Endothelial cell of umbilical vein (primary cell): ENCODE results near the gene CFAP61. TPM values are rescaled to one million over a fixed set of nuclear protein-coding genes. Genes with fewer than 3 reads are reported as not detected.

Source experiments
- BruUV-seq: library from RNA; stranded (reverse); fragments of 400-500 nt; replicated peaks from 2 replicates; lab custom pipeline; 2021; lab: Mats Ljungman, UMichigan
- CTCF ChIA-PET: fragments of 300-600, 350-600 bp; sonication (Branson Sonifier 250); formaldehyde crosslinking; loops from one replicate; lab custom pipeline; 2021; ENCODE audit warnings: antibody characterized with exemption, inconsistent platforms; lab: Charles Lee
- POLR2A ChIA-PET: fragments of 300-600, 350-600 bp; sonication (Branson Sonifier 250); formaldehyde crosslinking; loops from one replicate; lab custom pipeline; 2021; ENCODE audit warnings: antibody characterized with exemption, inconsistent platforms; lab: Charles Lee
- DNase-seq: peaks from one replicate; pipeline ENCODE4 v3.0.0-alpha.2; 2011; ENCODE audit warnings: low read depth, low spot score
- FAIRE-seq: peaks from 2 replicates; lab custom pipeline; 2011; peaks lifted over from hg19 to GRCh38; lab: Jason Lieb, UNC
- H2AFZ ChIP-seq: 2 replicates; pipeline ENCODE4 v1.6.0; 2012; ENCODE audit warnings: low read depth, low read length, control low read depth, inconsistent platforms
- H3K27ac ChIP-seq: 2 replicates; pipeline ENCODE4 v1.5.1; 2011; ENCODE audit warnings: low read depth, mild to moderate bottlenecking, control low read depth, low read length, moderate library complexity; ENCODE audit not compliant: insufficient read depth
- H3K27me3 ChIP-seq, 2 experiments: 2 replicates each; pipeline versions ENCODE4 v1.6.0 to v1.6.1; 2011; ENCODE audit warnings: low read length in 2 of 2, mixed read lengths in 1 of 2; ENCODE audit not compliant: control insufficient read depth in 2 of 2, insufficient read depth in 2 of 2
- H3K36me3 ChIP-seq, 2 experiments: 2 replicates in 1 of 2; 3 replicates in 1 of 2; pipeline ENCODE4 v1.5.1; 2011; ENCODE audit warnings: low read length in 2 of 2, mild to moderate bottlenecking in 1 of 2, moderate library complexity in 1 of 2; ENCODE audit not compliant: control insufficient read depth in 2 of 2, insufficient read depth in 2 of 2; ENCODE audit errors: extremely low read depth in 1 of 2
- H3K4me1 ChIP-seq: 3 replicates; pipeline ENCODE4 v1.5.1; 2011; ENCODE audit warnings: mild to moderate bottlenecking, low read length; ENCODE audit not compliant: control insufficient read depth, insufficient read depth; ENCODE audit errors: extremely low read depth
- H3K4me2 ChIP-seq: 2 replicates; pipeline ENCODE4 v1.6.1; 2011; ENCODE audit warnings: low read length, control low read depth, mixed read lengths; ENCODE audit not compliant: insufficient read depth
- H3K4me3 ChIP-seq, 3 experiments: fragments of 200-600 bp in 1 of 3; sonication (generic), shearing (Covaris generic) in 1 of 3; replicated peaks in 1 of 3; 2 replicates each; pipeline ENCODE4 v1.5.1; 2011 to 2016; ENCODE audit warnings: control low read depth in 3 of 3, low read length in 3 of 3, mild to moderate bottlenecking in 2 of 3, inconsistent platforms in 1 of 3, low read depth in 1 of 3, moderate library complexity in 1 of 3; ENCODE audit not compliant: insufficient read depth in 1 of 3
- H3K79me2 ChIP-seq: 2 replicates; pipeline ENCODE4 v1.6.0; 2012; ENCODE audit warnings: low read length, inconsistent platforms; ENCODE audit not compliant: control insufficient read depth, insufficient read depth
- H3K9ac ChIP-seq: replicated peaks from 2 replicates; pipeline ENCODE3; 2011; ENCODE audit warnings: low read length, control low read depth; ENCODE audit not compliant: insufficient read depth; ENCODE audit errors: extremely low read depth
- H3K9me1 ChIP-seq: replicated peaks from 3 replicates; pipeline ENCODE4 v1.6.0; 2011; ENCODE audit warnings: mild to moderate bottlenecking, low read length; ENCODE audit not compliant: control insufficient read depth, insufficient read depth; ENCODE audit errors: extremely low read depth
- H3K9me3 ChIP-seq: replicated peaks from 2 replicates; pipeline ENCODE4 v1.5.1; 2012; ENCODE audit warnings: low read length, inconsistent platforms; ENCODE audit not compliant: control insufficient read depth, insufficient read depth
- H4K20me1 ChIP-seq: replicated peaks from 2 replicates; pipeline ENCODE3; 2011; ENCODE audit warnings: mild to moderate bottlenecking, low read length; ENCODE audit not compliant: control insufficient read depth, insufficient read depth; ENCODE audit errors: extremely low read depth
- EZH2 ChIP-seq: IDR thresholded peaks from 2 replicates; pipeline ENCODE4 v1.6.1; 2012; ENCODE audit warnings: borderline replicate concordance, low read depth, mild to moderate bottlenecking, moderate library complexity, low read length, inconsistent platforms; ENCODE audit not compliant: severe bottlenecking
- FOS ChIP-seq: IDR thresholded peaks from 2 replicates; pipeline ENCODE4 v1.6.1; 2011; ENCODE audit warnings: mild to moderate bottlenecking, low read length, moderate library complexity, borderline replicate concordance; ENCODE audit not compliant: insufficient read depth
- GATA2 ChIP-seq: IDR thresholded peaks from 2 replicates; pipeline ENCODE4 v1.7.0; 2011; ENCODE audit warnings: low read depth, mild to moderate bottlenecking, moderate library complexity, mixed read lengths, low read length; ENCODE audit not compliant: insufficient read length, insufficient read depth
- JUN ChIP-seq: IDR thresholded peaks from 2 replicates; pipeline ENCODE4 v1.6.1; 2011; ENCODE audit warnings: borderline replicate concordance, low read depth; ENCODE audit not compliant: insufficient read length, insufficient read depth
- MAX ChIP-seq: IDR thresholded peaks from 2 replicates; pipeline ENCODE4 v1.6.1; 2011; ENCODE audit not compliant: insufficient read depth, insufficient read length
- MYC ChIP-seq: IDR thresholded peaks from one replicate; pipeline ENCODE4 v1.6.1; 2011; ENCODE audit warnings: mild to moderate bottlenecking, low read depth, low read length
- POLR2A ChIP-seq: IDR thresholded peaks from 2 replicates; pipeline ENCODE4 v1.6.1; 2012; ENCODE audit warnings: low read depth, mild to moderate bottlenecking, control low read depth, low read length
- POLR2AphosphoS5 ChIP-seq: IDR thresholded peaks from 2 replicates; pipeline ENCODE4 v1.6.1; 2012; ENCODE audit warnings: low read depth, mild to moderate bottlenecking, control low read depth, low read length, moderate library complexity; ENCODE audit not compliant: insufficient read depth
- dilution Hi-C: fragments of 300-500 bp; cut with MboI; formaldehyde crosslinking; loops from one replicate; pipeline ENCODE4 v1.15.0; 2019; ENCODE audit warnings: low sequenced_read_pairs; ENCODE audit not compliant: extremely low pct_ligation_motif_present
- intact Hi-C: fragments of 100-400 bp; cut with micrococcal nuclease; formaldehyde crosslinking; loops from one replicate; pipeline ENCODE4 v1.10.0; 2022
- polyA plus RNA-seq, 4 experiments: library from polyadenylated mRNA; depleted of rRNA in 3 of 4; stranded (reverse) in 3 of 4; unstranded in 1 of 4; fragments of >200 nt; gene quantifications; 2 replicates each; pipeline versions ENCODE4 v1.2.1 to v1.2.3, GENCODE V29; 2011 to 2012; ENCODE audit warnings: missing spikeins in 1 of 4
- total RNA-seq: library from RNA; stranded (reverse); gene quantifications from 2 replicates; pipeline ENCODE4 v1.2.3, GENCODE V29; 2021
- TF ChIP-seq, protein P1 (sequence below), 2 donors: IDR thresholded peaks; 1 replicate in 1 of 2; 2 replicates in 1 of 2; pipeline ENCODE4 v1.5.1; 2011; ENCODE audit warnings: low read length in 2 of 2, mild to moderate bottlenecking in 2 of 2, moderate library complexity in 2 of 2, control low read depth in 1 of 2, inconsistent platforms in 1 of 2, low read depth in 1 of 2; ENCODE audit not compliant: insufficient read depth in 1 of 2; ENCODE audit errors: extremely low read depth in 1 of 2

CFAP61 gene
- total and polyA plus RNA-seq, 2 donors (not counting 3 experiments of a cell fraction or from before 2014, with no cell fraction given) = not detected

DNA sequence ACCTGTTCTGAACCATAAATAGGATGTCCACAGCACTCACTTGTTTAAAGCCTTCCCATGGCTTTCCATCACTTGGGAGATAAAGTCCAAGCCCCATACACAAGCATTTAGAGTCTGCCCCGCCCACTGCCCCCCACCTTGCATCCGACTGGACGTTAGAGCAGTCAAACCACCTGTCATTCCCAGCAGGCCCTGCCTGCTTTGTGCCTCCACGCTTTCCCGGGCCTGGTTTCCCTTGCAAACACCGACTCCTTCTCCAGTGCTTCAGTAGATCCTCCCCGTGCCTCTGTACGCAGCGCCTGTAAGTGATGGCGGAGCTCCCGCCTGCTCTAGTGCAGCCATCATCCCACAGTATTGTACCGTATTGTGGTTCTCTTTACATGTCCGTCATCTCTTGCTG is 277.2 kb downstream of the CFAP61 start:
- H2AFZ ChIP-seq = no peak overlapping the region
- no peak overlapping the region for H3K4me2 ChIP-seq
- H3K9me1 ChIP-seq = no peaks in the 10 kb centered on the region
- no peak overlapping the region for H3K27ac ChIP-seq
- CTCF ChIA-PET = no interaction called here
- no peaks in the 10 kb centered on the region for H3K27me3 ChIP-seq
- TF ChIP-seq EZH2 (no peak), FOS (no peak), POLR2A (no peak), MYC (no peak), POLR2AphosphoS5 (no peak), MAX (no peak), JUN (no peak), GATA2 (no peak)
- TF ChIP-seq, protein P1, sequence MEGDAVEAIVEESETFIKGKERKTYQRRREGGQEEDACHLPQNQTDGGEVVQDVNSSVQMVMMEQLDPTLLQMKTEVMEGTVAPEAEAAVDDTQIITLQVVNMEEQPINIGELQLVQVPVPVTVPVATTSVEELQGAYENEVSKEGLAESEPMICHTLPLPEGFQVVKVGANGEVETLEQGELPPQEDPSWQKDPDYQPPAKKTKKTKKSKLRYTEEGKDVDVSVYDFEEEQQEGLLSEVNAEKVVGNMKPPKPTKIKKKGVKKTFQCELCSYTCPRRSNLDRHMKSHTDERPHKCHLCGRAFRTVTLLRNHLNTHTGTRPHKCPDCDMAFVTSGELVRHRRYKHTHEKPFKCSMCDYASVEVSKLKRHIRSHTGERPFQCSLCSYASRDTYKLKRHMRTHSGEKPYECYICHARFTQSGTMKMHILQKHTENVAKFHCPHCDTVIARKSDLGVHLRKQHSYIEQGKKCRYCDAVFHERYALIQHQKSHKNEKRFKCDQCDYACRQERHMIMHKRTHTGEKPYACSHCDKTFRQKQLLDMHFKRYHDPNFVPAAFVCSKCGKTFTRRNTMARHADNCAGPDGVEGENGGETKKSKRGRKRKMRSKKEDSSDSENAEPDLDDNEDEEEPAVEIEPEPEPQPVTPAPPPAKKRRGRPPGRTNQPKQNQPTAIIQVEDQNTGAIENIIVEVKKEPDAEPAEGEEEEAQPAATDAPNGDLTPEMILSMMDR (IDR thresholded peaks at IDR 0.05; ENCODE audit: extremely low read depth in 1 of 2, insufficient read depth in 1 of 2, low read depth in 1 of 2, low read length in 2 of 2) = no peak
- no peak for DNase-seq
- H3K79me2 ChIP-seq = no peaks in the 10 kb centered on the region
- no peak overlapping the region for H3K4me3 ChIP-seq
- no peaks in the 10 kb centered on the region for H3K4me1 ChIP-seq
- no peaks in the 10 kb centered on the region for H3K9me3 ChIP-seq
- POLR2A ChIA-PET = no interaction called here
- no TSS peak for BruUV-seq
- dilution Hi-C loops (no loop called here), intact Hi-C loops (no loop called here)
- H3K9ac ChIP-seq = no peak overlapping the region
- no peak for FAIRE-seq
- no peaks in the 10 kb centered on the region for H4K20me1 ChIP-seq
- H3K36me3 ChIP-seq = no peaks in the 10 kb centered on the region
